ENCODE measurements around the gene POLR2I.

GRCh38 chr19:36103040-36103626, 11.5 kb downstream of the POLR2I start:
- no peak for TF ChIP-seq POLR2AphosphoS5 (IDR thresholded peaks at IDR 0.05)
- no peak for TF ChIP-seq CTCF (IDR thresholded peaks at IDR 0.05)
